ENCODE results near the gene DLK2. TPM values are rescaled to one million over a fixed set of nuclear protein-coding genes. Genes with fewer than 3 reads are reported as not detected.

Gene DLK2
- total RNA-seq, 1 donor = 0.31 TPM

- Histone ChIP-seq H3K4me3 (ENCODE audit: low read length) (no peak overlapping the region), H3K9me3 (ENCODE audit: low read depth, low read length) (no peaks in the 10 kb centered on the region), H3K27me3 (ENCODE audit: insufficient read depth, low read length) (no peaks in the 10 kb centered on the region), H3K4me1 (ENCODE audit: insufficient read depth, low read length) (peaks cover 18% of the 10 kb centered on the region)
These were observed 36.7 kb upstream of the DLK2 start for GRCh38 chr6:43491750-43492661.

GRCh38 chr6:43490523-43490939 lies 35.2 kb upstream of the DLK2 start:
- no peak overlapping the region for H3K4me3 ChIP-seq (ENCODE audit: low read length)
- H3K9me3 ChIP-seq (ENCODE audit: low read depth, low read length) = no peaks in the 10 kb centered on the region
- no peaks in the 10 kb centered on the region for H3K27me3 ChIP-seq (ENCODE audit: insufficient read depth, low read length)
- H3K4me1 ChIP-seq (ENCODE audit: insufficient read depth, low read length) = peaks cover 15% of the 10 kb centered on the region

GRCh38 chr6:43489277-43490072 lies 34.1 kb upstream of the DLK2 start:
- peaks cover 4% of the 10 kb centered on the region for H3K4me1 ChIP-seq (ENCODE audit: insufficient read depth, low read length)
- no peaks in the 10 kb centered on the region for H3K27me3 ChIP-seq (ENCODE audit: insufficient read depth, low read length)
- no peaks in the 10 kb centered on the region for H3K9me3 ChIP-seq (ENCODE audit: low read depth, low read length)
- no peak overlapping the region for H3K4me3 ChIP-seq (ENCODE audit: low read length)

- Histone ChIP-seq H3K9me3 (ENCODE audit: low read depth, low read length) (no peaks in the 10 kb centered on the region), H3K27me3 (ENCODE audit: insufficient read depth, low read length) (no peaks in the 10 kb centered on the region), H3K4me1 (ENCODE audit: insufficient read depth, low read length) (no peaks in the 10 kb centered on the region), H3K4me3 (ENCODE audit: low read length) (no peak overlapping the region)
These were observed 33.4 kb upstream of the DLK2 start for GRCh38 chr6:43488667-43489276.

- Histone ChIP-seq H3K9me3 (ENCODE audit: low read depth, low read length) (no peaks in the 10 kb centered on the region), H3K4me1 (ENCODE audit: insufficient read depth, low read length) (peaks cover 15% of the 10 kb centered on the region), H3K27me3 (ENCODE audit: insufficient read depth, low read length) (no peaks in the 10 kb centered on the region), H3K4me3 (ENCODE audit: low read length) (no peak overlapping the region)
These were observed 26.4 kb upstream of the DLK2 start for GRCh38 chr6:43481591-43482236.

- no peaks in the 10 kb centered on the region for H3K9me3 ChIP-seq (ENCODE audit: low read depth, low read length)
- H3K4me1 ChIP-seq (ENCODE audit: insufficient read depth, low read length) = peaks cover 16% of the 10 kb centered on the region
- H3K27me3 ChIP-seq (ENCODE audit: insufficient read depth, low read length) = no peaks in the 10 kb centered on the region
- H3K4me3 ChIP-seq (ENCODE audit: low read length) = no peak overlapping the region
These were observed 25.7 kb upstream of the DLK2 start for GRCh38 chr6:43481075-43481474.

GRCh38 chr6:43478008-43478372 lies 22.6 kb upstream of the DLK2 start:
- H3K4me3 ChIP-seq (ENCODE audit: low read length) = peak overlapping the region; percentile 53
- no peaks in the 10 kb centered on the region for H3K27me3 ChIP-seq (ENCODE audit: insufficient read depth, low read length)
- H3K9me3 ChIP-seq (ENCODE audit: low read depth, low read length) = no peaks in the 10 kb centered on the region
- peaks cover 16% of the 10 kb centered on the region for H3K4me1 ChIP-seq (ENCODE audit: insufficient read depth, low read length)

GRCh38 chr6:43477235-43478007 lies 22.1 kb upstream of the DLK2 start, which contains the start of gene TJAP1:
Gene TJAP1, plus strand, starts transcription at chr6:43477570. Its CDS starts 21,432 bp downstream, at chr6:43499002.
- peaks cover 16% of the 10 kb centered on the region for H3K4me1 ChIP-seq (ENCODE audit: insufficient read depth, low read length)
- no peaks in the 10 kb centered on the region for H3K27me3 ChIP-seq (ENCODE audit: insufficient read depth, low read length)
- peak within 1 kb of the TSS; percentile 53 for H3K4me3 ChIP-seq (ENCODE audit: low read length)
- no peaks in the 10 kb centered on the region for H3K9me3 ChIP-seq (ENCODE audit: low read depth, low read length)

GRCh38 chr6:43476746-43477145 lies 21.4 kb upstream of the DLK2 start:
- no peaks in the 10 kb centered on the region for H3K27me3 ChIP-seq (ENCODE audit: insufficient read depth, low read length)
- H3K9me3 ChIP-seq (ENCODE audit: low read depth, low read length) = no peaks in the 10 kb centered on the region
- peak overlapping the region; percentile 53 for H3K4me3 ChIP-seq (ENCODE audit: low read length)

GRCh38 chr6:43475516-43475915 lies 20.2 kb upstream of the DLK2 start:
- Histone ChIP-seq H3K4me3 (ENCODE audit: low read length) (no peak overlapping the region), H3K9me3 (ENCODE audit: low read depth, low read length) (no peaks in the 10 kb centered on the region), H3K4me1 (ENCODE audit: insufficient read depth, low read length) (peaks cover 16% of the 10 kb centered on the region), H3K27me3 (ENCODE audit: insufficient read depth, low read length) (no peaks in the 10 kb centered on the region)

More at GRCh38 chr6:43476746-43477145, 21.4 kb upstream of the DLK2 start:
- peaks cover 16% of the 10 kb centered on the region for H3K4me1 ChIP-seq (ENCODE audit: insufficient read depth, low read length)

GRCh38 chr6:43472515-43472914 lies 17.2 kb upstream of the DLK2 start:
- Histone ChIP-seq H3K9me3 (ENCODE audit: low read depth, low read length) (no peaks in the 10 kb centered on the region), H3K4me3 (ENCODE audit: low read length) (no peak overlapping the region), H3K4me1 (ENCODE audit: insufficient read depth, low read length) (peaks cover 5% of the 10 kb centered on the region), H3K27me3 (ENCODE audit: insufficient read depth, low read length) (no peaks in the 10 kb centered on the region)

- Histone ChIP-seq H3K9me3 (ENCODE audit: low read depth, low read length) (no peaks in the 10 kb centered on the region), H3K27me3 (ENCODE audit: insufficient read depth, low read length) (no peaks in the 10 kb centered on the region), H3K4me3 (ENCODE audit: low read length) (no peak overlapping the region), H3K4me1 (ENCODE audit: insufficient read depth, low read length) (no peaks in the 10 kb centered on the region)
These were observed 16.1 kb upstream of the DLK2 start for GRCh38 chr6:43471399-43471798.

GRCh38 chr6:43469947-43470346 lies 14.6 kb upstream of the DLK2 start:
- Histone ChIP-seq H3K27me3 (ENCODE audit: insufficient read depth, low read length) (no peaks in the 10 kb centered on the region), H3K4me1 (ENCODE audit: insufficient read depth, low read length) (no peaks in the 10 kb centered on the region), H3K9me3 (ENCODE audit: low read depth, low read length) (no peaks in the 10 kb centered on the region), H3K4me3 (ENCODE audit: low read length) (no peak overlapping the region)
